GM12864 (cell line): ENCODE measurements around the gene CDC42BPA.
"Not testable (repeated sequence)": the region's sequence is repeated elsewhere in the genome, so short reads cannot be mapped to it uniquely, and the experiment has no call there.

Experiments
- DNase-seq: peaks from one replicate; pipeline ENCODE4 v3.0.0-alpha.2; 2011; ENCODE audit warnings: low read depth
- H3K4me3 ChIP-seq: 2 replicates; pipeline ENCODE4 v1.5.1; 2011; ENCODE audit warnings: mild to moderate bottlenecking, low read depth, low read length, control low read depth
- CTCF ChIP-seq: IDR thresholded peaks from 2 replicates; pipeline ENCODE4 v1.5.1; 2011; ENCODE audit warnings: low read depth, mild to moderate bottlenecking, moderate library complexity, low read length, control low read depth, inconsistent platforms; ENCODE audit errors: missing control alignments

CDC42BPA gene

GRCh38 chr1:227120826-227121225 is 197.5 kb downstream of the CDC42BPA start:
- no peak for DNase-seq

GRCh38 chr1:227112538-227112937 is 205.8 kb downstream of the CDC42BPA start:
- TF ChIP-seq CTCF = no peak
- H3K4me3 ChIP-seq = no peak overlapping the region
- DNase-seq = no peak

More at GRCh38 chr1:227120826-227121225, 197.5 kb downstream of the CDC42BPA start:
- no peak overlapping the region for H3K4me3 ChIP-seq
- no peak for TF ChIP-seq CTCF

GRCh38 chr1:227111782-227112181 is 206.5 kb downstream of the CDC42BPA start:
- DNase-seq = no peak
- no peak for TF ChIP-seq CTCF
- no peak overlapping the region for H3K4me3 ChIP-seq

GRCh38 chr1:227105291-227105690 is 213.0 kb downstream of the CDC42BPA start:
- DNase-seq = not testable (repeated sequence)

GRCh38 chr1:227102056-227102455 is 216.2 kb downstream of the CDC42BPA start:
- no peak for TF ChIP-seq CTCF
- H3K4me3 ChIP-seq = no peak overlapping the region
- no peak for DNase-seq

More at GRCh38 chr1:227105291-227105690, 213.0 kb downstream of the CDC42BPA start:
- not testable (repeated sequence) for H3K4me3 ChIP-seq

- no peak for DNase-seq
- no peak overlapping the region for H3K4me3 ChIP-seq
- TF ChIP-seq CTCF = no peak
These were observed 223.9 kb downstream of the CDC42BPA start for GRCh38 chr1:227094249-227094966.

GRCh38 chr1:227093309-227093708 is 225.0 kb downstream of the CDC42BPA start:
- H3K4me3 ChIP-seq = no peak overlapping the region
- TF ChIP-seq CTCF = no peak
- no peak for DNase-seq
